Neural cell (in vitro differentiated cells): ENCODE results near the gene BAG5.

Source experiments
- POLR2AphosphoS5 ChIP-seq: IDR thresholded peaks from 2 replicates; pipeline ENCODE4 v1.6.1; 2012
- REST ChIP-seq: IDR thresholded peaks from 2 replicates; pipeline ENCODE4 v1.6.1; 2012; ENCODE audit warnings: borderline replicate concordance
- TAF1 ChIP-seq: IDR thresholded peaks from 2 replicates; pipeline ENCODE4 v1.6.1; 2012; ENCODE audit warnings: low read depth
- TF ChIP-seq, protein P1 (sequence below): fragments of 450-650 bp; IDR thresholded peaks from 2 replicates; pipeline ENCODE4 v1.5.1; 2014; ENCODE audit warnings: antibody characterized with exemption, mild to moderate bottlenecking, moderate library complexity; ENCODE audit not compliant: poor library complexity, severe bottlenecking

- no peak for TF ChIP-seq REST
- TF ChIP-seq, protein P1, sequence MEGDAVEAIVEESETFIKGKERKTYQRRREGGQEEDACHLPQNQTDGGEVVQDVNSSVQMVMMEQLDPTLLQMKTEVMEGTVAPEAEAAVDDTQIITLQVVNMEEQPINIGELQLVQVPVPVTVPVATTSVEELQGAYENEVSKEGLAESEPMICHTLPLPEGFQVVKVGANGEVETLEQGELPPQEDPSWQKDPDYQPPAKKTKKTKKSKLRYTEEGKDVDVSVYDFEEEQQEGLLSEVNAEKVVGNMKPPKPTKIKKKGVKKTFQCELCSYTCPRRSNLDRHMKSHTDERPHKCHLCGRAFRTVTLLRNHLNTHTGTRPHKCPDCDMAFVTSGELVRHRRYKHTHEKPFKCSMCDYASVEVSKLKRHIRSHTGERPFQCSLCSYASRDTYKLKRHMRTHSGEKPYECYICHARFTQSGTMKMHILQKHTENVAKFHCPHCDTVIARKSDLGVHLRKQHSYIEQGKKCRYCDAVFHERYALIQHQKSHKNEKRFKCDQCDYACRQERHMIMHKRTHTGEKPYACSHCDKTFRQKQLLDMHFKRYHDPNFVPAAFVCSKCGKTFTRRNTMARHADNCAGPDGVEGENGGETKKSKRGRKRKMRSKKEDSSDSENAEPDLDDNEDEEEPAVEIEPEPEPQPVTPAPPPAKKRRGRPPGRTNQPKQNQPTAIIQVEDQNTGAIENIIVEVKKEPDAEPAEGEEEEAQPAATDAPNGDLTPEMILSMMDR, result no peak
- TF ChIP-seq TAF1, result no peak
- no peak for TF ChIP-seq POLR2AphosphoS5
These were observed 47.6 kb downstream of the BAG5 start for GRCh38 chr14:103514596-103515421.
